Thyroid gland (tissue), 4 donors: ENCODE data around the gene GCNT3.

Experiments
- CTCF ChIP-seq, 6 experiments: fragments of 200-600 bp in 3 of 6; fragments of 450-650 bp in 3 of 6; sonication (generic) in 3 of 6; IDR thresholded peaks; one replicate each; pipeline ENCODE4 v1.5.1; 2016 to 2019; ENCODE audit warnings: antibody characterized with exemption in 6 of 6, mild to moderate bottlenecking in 2 of 6, inconsistent platforms in 1 of 6, moderate library complexity in 1 of 6
- POLR2A ChIP-seq, 2 donors: fragments of 450-650 bp; IDR thresholded peaks; one replicate each; pipeline ENCODE4 v1.6.1; 2017; ENCODE audit warnings: antibody characterized with exemption in 2 of 2, mild to moderate bottlenecking in 2 of 2, moderate library complexity in 1 of 2

DNA sequence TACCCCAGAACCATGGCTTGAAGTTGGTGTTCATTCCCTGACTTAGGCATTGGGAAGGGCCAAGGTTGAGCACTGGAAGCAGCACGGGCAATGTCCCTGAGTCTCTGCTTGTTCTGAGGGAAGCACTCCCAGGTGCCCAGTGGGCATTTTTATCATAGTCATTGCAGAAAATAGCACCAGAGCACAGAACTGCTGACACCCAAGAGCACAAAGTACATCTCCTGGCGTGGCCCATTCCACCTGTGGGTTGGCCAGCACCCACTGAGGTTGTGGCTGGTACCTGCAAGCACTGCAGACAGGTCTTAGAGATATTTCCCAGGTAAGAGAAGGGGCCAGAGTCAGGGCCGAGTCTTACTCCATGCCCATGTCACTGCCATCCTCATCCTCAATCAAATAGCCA, 28.5 kb upstream of the GCNT3 start:
- TF ChIP-seq CTCF (IDR thresholded peaks at IDR 0.05) (no peak), POLR2A (IDR thresholded peaks at IDR 0.05) (no peak)
